ENCODE measurements around the gene TCF4. TPM values are rescaled to one million over a fixed set of nuclear protein-coding genes. Genes with fewer than 3 reads are reported as not detected.

Gene TCF4
- polyA plus RNA-seq, 1 experiment = 47.3 TPM

DNA sequence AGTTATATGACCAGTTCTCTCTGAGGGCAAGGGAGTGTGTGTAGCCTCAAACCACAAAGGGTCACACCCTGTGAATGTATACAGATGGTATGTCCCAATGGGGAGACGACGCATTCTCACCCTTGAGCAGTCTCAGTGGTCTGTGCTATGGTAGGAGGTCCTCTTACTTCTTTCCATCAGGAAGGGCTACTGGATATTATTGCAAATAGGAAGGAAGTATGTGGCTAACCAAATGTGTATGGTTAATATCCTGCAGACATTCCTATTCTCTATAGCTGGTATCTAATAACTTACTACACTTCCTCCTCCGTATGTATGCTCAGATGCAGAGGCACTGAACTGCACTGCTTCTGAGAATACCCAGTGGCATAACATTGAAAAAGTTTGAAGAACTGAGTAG is 322.0 kb downstream of the TCF4 start:
- no peak overlapping the region for H3K4me3 ChIP-seq (ENCODE audit: low read depth, low read length)
- ChIA-PET CTCF (interaction anchor here (1.0 kb wide), 1 partner anchor 31 kb away, joined by 3 read pairs; no protein-coding TSS in a partner anchor), POLR2A (no interaction called here)
- no peaks in the 10 kb centered on the region for H3K27me3 ChIP-seq (ENCODE audit: control insufficient read depth, insufficient read depth, low read length)
- H3K9me3 ChIP-seq (ENCODE audit: control insufficient read depth, insufficient read depth, low read length) = no peaks in the 10 kb centered on the region
- no peak overlapping the region for H3K27ac ChIP-seq (ENCODE audit: low read depth, low read length)
- no peak for DNase-seq (ENCODE audit: low read depth, low spot score)
- no peak for TF ChIP-seq CTCF (IDR thresholded peaks at IDR 0.05; ENCODE audit: low read depth, low read length)

- CTCF ChIA-PET = no interaction called here
- DNase-seq (ENCODE audit: low read depth, low spot score) = no peak
- no peak overlapping the region for H3K27ac ChIP-seq (ENCODE audit: low read depth, low read length)
- TF ChIP-seq CTCF (IDR thresholded peaks at IDR 0.05; ENCODE audit: low read depth, low read length) = no peak
- POLR2A ChIA-PET = no interaction called here
- no peaks in the 10 kb centered on the region for H3K27me3 ChIP-seq (ENCODE audit: control insufficient read depth, insufficient read depth, low read length)
- H3K4me3 ChIP-seq (ENCODE audit: low read depth, low read length) = no peak overlapping the region
- no peaks in the 10 kb centered on the region for H3K9me3 ChIP-seq (ENCODE audit: control insufficient read depth, insufficient read depth, low read length)
These were observed 322.8 kb downstream of the TCF4 start for GRCh38 chr18:55265130-55265675.

- H3K4me3 ChIP-seq (ENCODE audit: low read depth, low read length) = no peak overlapping the region
- H3K27ac ChIP-seq (ENCODE audit: low read depth, low read length) = no peak overlapping the region
- DNase-seq (ENCODE audit: low read depth, low spot score) = no peak
- H3K9me3 ChIP-seq (ENCODE audit: control insufficient read depth, insufficient read depth, low read length) = no peaks in the 10 kb centered on the region
- TF ChIP-seq CTCF (IDR thresholded peaks at IDR 0.05; ENCODE audit: low read depth, low read length) = no peak
- H3K27me3 ChIP-seq (ENCODE audit: control insufficient read depth, insufficient read depth, low read length) = no peaks in the 10 kb centered on the region
- ChIA-PET POLR2A (no interaction called here), CTCF (interaction anchor here (0.7 to 1.4 kb wide), 3 partner anchors 19 to 133 kb away, joined by 3 to 4 read pairs (median 3); no protein-coding TSS in a partner anchor)
These were observed 323.9 kb downstream of the TCF4 start for GRCh38 chr18:55264108-55264507.

- POLR2A ChIA-PET = no interaction called here
- CTCF ChIA-PET = interaction anchor here (1.0 kb wide), 1 partner anchor 83 kb away, joined by 3 read pairs; no protein-coding TSS in a partner anchor
- no peaks in the 10 kb centered on the region for H3K9me3 ChIP-seq (ENCODE audit: control insufficient read depth, insufficient read depth, low read length)
- TF ChIP-seq CTCF (IDR thresholded peaks at IDR 0.05; ENCODE audit: low read depth, low read length) = no peak
- H3K27me3 ChIP-seq (ENCODE audit: control insufficient read depth, insufficient read depth, low read length) = no peaks in the 10 kb centered on the region
- H3K27ac ChIP-seq (ENCODE audit: low read depth, low read length) = no peak overlapping the region
- no peak for DNase-seq (ENCODE audit: low read depth, low spot score)
- no peak overlapping the region for H3K4me3 ChIP-seq (ENCODE audit: low read depth, low read length)
These were observed 325.9 kb downstream of the TCF4 start for GRCh38 chr18:55262021-55262560.

DNA sequence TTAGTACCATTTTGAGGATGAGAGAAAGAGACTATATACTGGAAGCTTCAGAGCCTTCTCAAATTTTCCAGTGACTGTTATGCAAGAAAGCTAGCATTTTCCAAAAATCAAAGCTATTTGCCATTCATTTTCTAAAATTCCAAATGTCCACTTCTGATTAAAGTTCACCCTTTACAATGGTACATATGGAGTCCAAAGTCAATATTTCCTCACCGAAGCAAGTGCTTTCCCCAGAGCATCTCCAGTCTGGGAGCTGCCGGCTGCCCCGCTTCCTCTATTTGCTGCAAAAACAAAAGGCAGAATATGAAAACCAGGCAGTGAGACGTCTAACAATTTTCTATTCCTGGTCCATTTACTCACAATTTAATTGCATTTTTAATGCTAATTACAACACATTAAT is 326.7 kb downstream of the TCF4 start:
- Histone ChIP-seq H3K9me3 (ENCODE audit: control insufficient read depth, insufficient read depth, low read length) (no peaks in the 10 kb centered on the region), H3K4me3 (ENCODE audit: low read depth, low read length) (no peak overlapping the region), H3K27me3 (ENCODE audit: control insufficient read depth, insufficient read depth, low read length) (no peaks in the 10 kb centered on the region), H3K27ac (ENCODE audit: low read depth, low read length) (no peak overlapping the region)
- ChIA-PET POLR2A (no interaction called here), CTCF (interaction anchor here (1.5 kb wide), 1 partner anchor 27 kb away, joined by 7 read pairs; no protein-coding TSS in a partner anchor)
- TF ChIP-seq CTCF (IDR thresholded peaks at IDR 0.05; ENCODE audit: low read depth, low read length) = no peak
- DNase-seq (ENCODE audit: low read depth, low spot score) = no peak

All from AG04450 (cell line).